GM18907 (cell line): ENCODE data around the gene S100A8.

Source experiments
- ATAC-seq: cut with Tn5 transposase; IDR thresholded peaks from one replicate; pipeline ENCODE4 v1.9.1; 2021; ENCODE audit warnings: mild to moderate bottlenecking, moderate library complexity; ENCODE audit not compliant: unreplicated experiment

The S100A8 gene

GRCh38 chr1:153393926-153394325 lies 3.1 kb upstream of the S100A8 start:
- ATAC-seq, result no peak

- no peak for ATAC-seq
These were observed 1.9 kb upstream of the S100A8 start for GRCh38 chr1:153392822-153393221.

- no peak for ATAC-seq
These were observed 1.4 kb upstream of the S100A8 start for GRCh38 chr1:153392258-153392657.

- no peak for ATAC-seq
These were observed 647 bp downstream of the S100A8 start for GRCh38 chr1:153389973-153390879.

- no peak for ATAC-seq
These were observed 1.5 kb downstream of the S100A8 start for GRCh38 chr1:153389401-153389800.

- no peak for ATAC-seq
These were observed 3.1 kb downstream of the S100A8 start for GRCh38 chr1:153387785-153388184.

GRCh38 chr1:153387001-153387400 lies 3.9 kb downstream of the S100A8 start:
- no peak for ATAC-seq

- no peak for ATAC-seq
These were observed 4.4 kb downstream of the S100A8 start for GRCh38 chr1:153386500-153386901.

- ATAC-seq, result no peak
These were observed 5.8 kb downstream of the S100A8 start for GRCh38 chr1:153384958-153385580.

GRCh38 chr1:153380711-153381110 lies 10.2 kb downstream of the S100A8 start:
- no peak for ATAC-seq

GRCh38 chr1:153379591-153379990 lies 11.3 kb downstream of the S100A8 start:
- ATAC-seq, result no peak

- no peak for ATAC-seq
These were observed 15.4 kb downstream of the S100A8 start, which contains the start of gene S100A12 for GRCh38 chr1:153375511-153375910. Gene S100A12, minus strand, starts transcription at chr1:153375621. Its CDS starts 1,029 bp downstream, at chr1:153374592.

GRCh38 chr1:153374071-153374470 lies 16.8 kb downstream of the S100A8 start:
- ATAC-seq, result no peak

GRCh38 chr1:153372571-153372970 lies 18.3 kb downstream of the S100A8 start:
- no peak for ATAC-seq

- no peak for ATAC-seq
These were observed 19.6 kb downstream of the S100A8 start for GRCh38 chr1:153371231-153371630.

GRCh38 chr1:153370146-153370545 lies 20.7 kb downstream of the S100A8 start:
- ATAC-seq, result no peak

- no peak for ATAC-seq
These were observed 22.4 kb downstream of the S100A8 start for GRCh38 chr1:153368495-153368894.

GRCh38 chr1:153367090-153367489 lies 23.8 kb downstream of the S100A8 start:
- ATAC-seq, result no peak

- no peak for ATAC-seq
These were observed 24.6 kb downstream of the S100A8 start for GRCh38 chr1:153366261-153366660.

- ATAC-seq, result no peak
These were observed 25.2 kb downstream of the S100A8 start for GRCh38 chr1:153365696-153366095.

- no peak for ATAC-seq
These were observed 25.9 kb downstream of the S100A8 start for GRCh38 chr1:153364766-153365666.
